Heart left ventricle (tissue), 16 donors: ENCODE data around the gene TNFRSF13B. TPM values are rescaled to one million over a fixed set of nuclear protein-coding genes. Genes with fewer than 3 reads are reported as not detected.

Experiments used
- ATAC-seq, 4 donors: fragments of 200-7000 bp; cut with Tn5 transposase; one replicate each; pipeline ENCODE4 v1.9.1; 2020 to 2022; ENCODE audit warnings: moderate library complexity in 4 of 4, mild to moderate bottlenecking in 3 of 4, moderate number of reproducible peaks in 1 of 4
- DNase-seq, 5 donors: peaks; one replicate each; pipeline ENCODE4 v3.0.0-alpha.2; 2020
- H3K27ac ChIP-seq, 12 donors: fragments of 200-600 bp; sonication (generic) in 4 of 12; one replicate each; pipeline versions ENCODE4 v1.5.0 to v1.8.0; 2016 to 2022; ENCODE audit warnings: mild to moderate bottlenecking in 2 of 12
- H3K27me3 ChIP-seq, 9 donors: fragments of 200-600 bp; sonication (generic) in 2 of 9; one replicate each; pipeline versions ENCODE4 v1.5.1 to v1.8.0; 2016 to 2022; ENCODE audit warnings: mild to moderate bottlenecking in 3 of 9
- H3K36me3 ChIP-seq, 9 donors: fragments of 200-600 bp; sonication (generic) in 2 of 9; one replicate each; pipeline versions ENCODE4 v1.5.0 to v1.8.0; 2018 to 2022; ENCODE audit warnings: mild to moderate bottlenecking in 2 of 9
- H3K4me1 ChIP-seq, 12 donors: fragments of 200-600 bp; sonication (generic) in 4 of 12; one replicate each; pipeline versions ENCODE4 v1.5.0 to v1.8.0; 2016 to 2022; ENCODE audit warnings: mild to moderate bottlenecking in 3 of 12
- H3K4me3 ChIP-seq, 12 donors: fragments of 200-600 bp; sonication (generic) in 4 of 12; one replicate each; pipeline versions ENCODE4 v1.5.0 to v1.8.0; 2017 to 2022; ENCODE audit warnings: mild to moderate bottlenecking in 9 of 12, moderate library complexity in 4 of 12
- H3K9me3 ChIP-seq, 12 donors: fragments of 200-600 bp; sonication (generic) in 4 of 12; one replicate each; pipeline versions ENCODE4 v1.5.0 to v1.8.0; 2016 to 2022; ENCODE audit warnings: mild to moderate bottlenecking in 1 of 12
- POLR2A ChIP-seq, 2 donors: fragments of 450-650 bp; IDR thresholded peaks; one replicate each; pipeline ENCODE4 v1.6.1; 2017; ENCODE audit warnings: antibody characterized with exemption in 2 of 2, mild to moderate bottlenecking in 2 of 2, moderate library complexity in 2 of 2
- WGBS, 4 donors: extraction: QIAGEN DNeasy Blood & Tissue Kit in 2 of 4; methylation state at CpG; one replicate each; pipeline versions ENCODE4 v1.1.5 to v1.1.7; 2013 to 2018; 5-methylcytosine and 5-hydroxymethylcytosine counted together
- intact Hi-C, 10 donors: fragments of 100-400 bp; cut with DNase I; formaldehyde crosslinking; loops; one replicate each; pipeline versions ENCODE4 v1.11.1 to v1.14.2; 2022
- polyA plus RNA-seq, 2 donors: library from polyadenylated mRNA; stranded (reverse); fragments of 200-250 nt; gene quantifications; one replicate each; pipeline ENCODE4 v1.2.3, GENCODE V29; 2013
- total RNA-seq, 9 donors: library from RNA; depleted of rRNA in 2 of 9; stranded (reverse); fragments of >200 nt in 2 of 9; fragmentation: NEBNext Ultra II Directional in 3 of 9; extraction: Animal tissue kit (Norgen Biotek cat#: 25700) in 3 of 9; gene quantifications; one replicate each; pipeline versions ENCODE4 v1.1.0 to v1.2.4, GENCODE V29; 2016 to 2023
- TF ChIP-seq, protein P1 (sequence below), 12 donors: fragments of 200-600 bp; sonication (generic) in 4 of 12; IDR thresholded peaks; one replicate each; pipeline versions ENCODE4 v1.5.0 to v1.8.0; 2018 to 2022; ENCODE audit warnings: antibody characterized with exemption in 12 of 12, mild to moderate bottlenecking in 5 of 12
- donor health status: ischemic (EF 13 %, LVEDD 7.1; RV severe dilation, severe dysfunction).
- donor health status: healthy with polysubstance abuse.
- donor health status: DM: no; HTN: yes; CAD: no.
- donor health status: DM: no; HTN: no; CAD: no.
- donor health status: ischemic (EF 25% LVEDD 6.9; RV normal size, moderate dysfunction).
- donor health status: ischemic (EF 25% LVEDD 5.7; RV mildly dilated, moderate dysfunction).
- donor health status: healthy.
- donor health status: DM: yes; HTN: yes; CAD: no.
- donor health status: ischemic (EF 35%, LVEDD 5.7; RV mildly dilated, moderate dysfunction).
- donor health status: nonischemic (EF 11% LVEDD 7.7; RV severe dilation, severe dysfunction).
- donor health status: DM: yes; HTN: yes; CAD: no.
- donor health status: PGD.
- donor health status: ischemic (EF 29% LVEDD 5.4; RV normal size, mild dysfunction).
- donor health status: nonischemic (EF 23%, LVEDD 6.1; RV moderate dilation, normal function).

Gene TNFRSF13B
- total and polyA plus RNA-seq, 11 donors = not detected

DNA sequence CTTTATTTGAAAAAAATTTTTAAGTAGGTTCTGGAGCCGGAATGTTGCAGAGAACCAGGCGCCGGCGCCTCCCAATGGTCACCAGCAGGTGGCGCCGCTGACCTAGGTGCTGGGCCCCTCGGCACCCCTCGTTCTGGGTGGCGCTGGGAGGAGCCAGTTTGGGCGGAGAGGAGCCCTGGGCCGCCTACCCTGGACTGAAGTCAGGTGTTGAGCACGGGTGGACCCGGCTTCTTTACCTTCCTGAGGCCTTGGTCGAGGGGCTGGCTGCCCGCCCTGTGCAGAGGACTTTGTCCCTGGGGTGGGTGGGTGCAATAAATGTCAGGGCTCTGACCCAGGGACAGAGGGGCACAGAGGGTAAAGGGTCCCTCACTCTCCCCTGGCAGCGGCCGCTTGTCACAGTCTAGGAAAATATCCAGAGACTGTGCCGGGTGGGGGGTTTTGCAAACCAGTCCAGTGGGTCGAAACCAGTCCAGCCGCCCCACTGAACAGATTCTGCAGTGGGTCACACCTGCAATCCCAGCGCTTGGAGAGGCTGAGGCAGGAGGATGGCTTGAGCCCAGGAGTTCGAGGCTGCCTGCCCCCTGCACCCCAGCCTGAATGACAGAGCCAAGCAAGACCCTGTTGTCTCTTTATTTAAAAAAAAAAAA, 30.1 kb upstream of the TNFRSF13B start:
- peak overlapping the region in 1 of 12 donors; percentile 2 for H3K4me3 ChIP-seq

DNA sequence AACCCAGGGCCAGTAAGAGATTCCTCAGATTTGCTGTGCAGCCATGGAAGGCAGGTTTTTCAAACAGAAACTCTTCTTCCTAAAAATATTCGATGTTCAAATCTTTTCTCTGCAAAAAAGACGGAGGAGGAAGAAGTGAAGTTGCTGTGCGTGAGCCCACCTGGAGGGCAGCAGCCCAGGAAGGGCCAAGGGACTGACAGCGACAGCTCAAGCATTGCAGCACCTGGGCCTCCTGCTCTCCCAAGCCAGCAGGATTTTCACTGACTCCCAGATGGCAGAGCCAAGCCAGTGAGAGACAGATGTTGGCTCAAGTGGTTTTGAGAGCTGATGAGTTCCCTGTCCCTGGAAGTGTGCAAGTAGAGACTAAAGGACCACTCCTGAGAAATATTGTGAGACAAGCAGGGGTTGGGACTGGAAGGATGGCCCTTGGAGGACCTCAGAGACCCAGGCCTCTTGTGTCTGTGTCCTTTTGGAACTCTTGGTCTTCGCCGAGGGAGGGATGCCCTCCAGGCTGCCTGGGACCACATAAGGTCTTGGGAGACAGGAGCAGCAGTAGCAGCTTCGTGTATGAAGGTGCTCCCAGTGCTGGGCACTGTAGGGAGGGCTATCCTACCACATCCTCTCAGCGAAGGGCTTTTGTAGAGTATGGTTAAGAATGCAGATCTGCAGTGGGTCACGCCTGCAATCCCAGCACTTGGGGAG, 29.3 kb upstream of the TNFRSF13B start:
- intact Hi-C loops = loop anchor here (2.0 to 10.0 kb wide), 15 partner anchors 104 to 641 kb away; partner anchors contain the start of genes FLCN (in 2 of the 10), COPS3 (in 1 of the 10) and NT5M (in 1 of the 10)
- H3K36me3 ChIP-seq = no peaks in the 10 kb centered on the region
- ATAC-seq (peak in 1 of 4 donors; percentile 17), DNase-seq (no peak)
- peaks cover 0 to 8% (median 6%) of the 10 kb centered on the region in 12 donors for H3K4me1 ChIP-seq
- H3K27me3 ChIP-seq = no peaks in the 10 kb centered on the region
- WGBS, 4 donors = 78 to 82% (median 80%) methylated on average over 9 of the region's 9 CpGs
- H3K27ac ChIP-seq = no peak overlapping the region
- H3K4me3 ChIP-seq = no peak overlapping the region
- no peak for TF ChIP-seq POLR2A (IDR thresholded peaks at IDR 0.05)
- TF ChIP-seq, protein P1, sequence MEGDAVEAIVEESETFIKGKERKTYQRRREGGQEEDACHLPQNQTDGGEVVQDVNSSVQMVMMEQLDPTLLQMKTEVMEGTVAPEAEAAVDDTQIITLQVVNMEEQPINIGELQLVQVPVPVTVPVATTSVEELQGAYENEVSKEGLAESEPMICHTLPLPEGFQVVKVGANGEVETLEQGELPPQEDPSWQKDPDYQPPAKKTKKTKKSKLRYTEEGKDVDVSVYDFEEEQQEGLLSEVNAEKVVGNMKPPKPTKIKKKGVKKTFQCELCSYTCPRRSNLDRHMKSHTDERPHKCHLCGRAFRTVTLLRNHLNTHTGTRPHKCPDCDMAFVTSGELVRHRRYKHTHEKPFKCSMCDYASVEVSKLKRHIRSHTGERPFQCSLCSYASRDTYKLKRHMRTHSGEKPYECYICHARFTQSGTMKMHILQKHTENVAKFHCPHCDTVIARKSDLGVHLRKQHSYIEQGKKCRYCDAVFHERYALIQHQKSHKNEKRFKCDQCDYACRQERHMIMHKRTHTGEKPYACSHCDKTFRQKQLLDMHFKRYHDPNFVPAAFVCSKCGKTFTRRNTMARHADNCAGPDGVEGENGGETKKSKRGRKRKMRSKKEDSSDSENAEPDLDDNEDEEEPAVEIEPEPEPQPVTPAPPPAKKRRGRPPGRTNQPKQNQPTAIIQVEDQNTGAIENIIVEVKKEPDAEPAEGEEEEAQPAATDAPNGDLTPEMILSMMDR (IDR thresholded peaks at IDR 0.05) = no peak
- no peaks in the 10 kb centered on the region for H3K9me3 ChIP-seq

More for the DNA sequence above, 30.1 kb upstream of the TNFRSF13B start:
- Histone ChIP-seq H3K4me1 (peaks cover 0 to 8% (median 6%) of the 10 kb centered on the region in 12 donors), H3K36me3 (no peaks in the 10 kb centered on the region), H3K27me3 (no peaks in the 10 kb centered on the region), H3K9me3 (no peaks in the 10 kb centered on the region), H3K27ac (peak overlapping the region in 1 of 12 donors; percentile 9)
- DNase-seq (peak; percentile 69 to 90 (median 77)), ATAC-seq (peak; percentile 80 to 90 (median 84))
- intact Hi-C loops = loop anchor here (2.0 to 10.0 kb wide), 16 partner anchors 103 to 640 kb away; partner anchors contain the start of genes FLCN (in 3 of the 10), COPS3 (in 1 of the 10) and NT5M (in 1 of the 10)
- WGBS, 4 donors = 20 to 28% (median 25%) methylated on average over 20 to 22 of the region's 22 CpGs
- TF ChIP-seq, protein P1 (IDR thresholded peaks at IDR 0.05) = peak in 11 of 12 donors; percentile 95 to 100 (median 98)
- TF ChIP-seq POLR2A (IDR thresholded peaks at IDR 0.05) = no peak

DNA sequence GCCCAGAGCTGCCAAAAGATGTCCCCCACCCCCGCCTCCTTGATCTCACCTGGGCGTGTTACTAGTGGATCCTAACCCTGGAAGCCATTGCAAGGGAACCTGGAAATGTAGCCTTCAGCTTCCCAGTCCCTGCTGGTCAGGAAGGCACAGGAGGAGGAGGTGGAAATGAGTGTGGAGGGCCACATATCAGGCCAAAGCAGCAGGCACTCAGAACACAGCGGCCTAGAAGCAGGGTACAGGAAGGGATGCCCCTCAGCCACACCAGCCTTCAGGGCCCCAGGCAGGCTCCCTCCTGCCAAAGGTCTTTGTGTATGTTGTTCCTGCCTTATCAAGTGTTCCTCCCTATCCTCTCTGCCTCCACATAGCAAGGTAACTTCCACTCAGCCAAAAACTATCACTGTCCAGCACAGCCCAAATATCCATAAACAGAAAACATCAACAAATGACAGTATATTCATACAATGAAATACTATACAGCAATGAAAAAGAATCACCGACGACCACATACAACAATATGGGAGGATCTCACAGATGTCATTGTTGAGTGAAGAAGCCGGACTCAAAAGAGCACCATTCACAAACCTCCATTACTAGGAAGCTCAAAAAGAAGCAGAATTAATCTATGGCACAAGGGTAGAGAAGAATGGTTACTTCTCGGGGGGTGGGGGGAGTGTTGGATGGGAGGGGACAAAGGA, 28.2 kb upstream of the TNFRSF13B start:
- WGBS, 4 donors = 89 to 97% (median 91%) methylated on average over 7 of the region's 7 CpGs
- DNase-seq (no peak), ATAC-seq (no peak)
- no peaks in the 10 kb centered on the region for H3K36me3 ChIP-seq
- peaks cover 0 to 8% (median 6%) of the 10 kb centered on the region in 12 donors for H3K4me1 ChIP-seq
- H3K27me3 ChIP-seq = no peaks in the 10 kb centered on the region
- H3K27ac ChIP-seq = no peak overlapping the region
- no peak overlapping the region for H3K4me3 ChIP-seq
- TF ChIP-seq, protein P1 (IDR thresholded peaks at IDR 0.05) = no peak
- TF ChIP-seq POLR2A (IDR thresholded peaks at IDR 0.05) = no peak
- intact Hi-C loops = loop anchor here (2.0 to 10.0 kb wide), 15 partner anchors 105 to 642 kb away; partner anchors contain the start of genes FLCN (in 2 of the 10), COPS3 (in 1 of the 10) and NT5M (in 1 of the 10)
- no peaks in the 10 kb centered on the region for H3K9me3 ChIP-seq
